ENCODE data around the gene CTDSPL. TPM values are rescaled to one million over a fixed set of nuclear protein-coding genes. Genes with fewer than 3 reads are reported as not detected.

The CTDSPL gene
- total and polyA plus RNA-seq, 2 of the 8 experiments (the other 6 are each of a cell fraction or from before 2014, with no cell fraction given) = 20.3 to 42.2 TPM

DNA sequence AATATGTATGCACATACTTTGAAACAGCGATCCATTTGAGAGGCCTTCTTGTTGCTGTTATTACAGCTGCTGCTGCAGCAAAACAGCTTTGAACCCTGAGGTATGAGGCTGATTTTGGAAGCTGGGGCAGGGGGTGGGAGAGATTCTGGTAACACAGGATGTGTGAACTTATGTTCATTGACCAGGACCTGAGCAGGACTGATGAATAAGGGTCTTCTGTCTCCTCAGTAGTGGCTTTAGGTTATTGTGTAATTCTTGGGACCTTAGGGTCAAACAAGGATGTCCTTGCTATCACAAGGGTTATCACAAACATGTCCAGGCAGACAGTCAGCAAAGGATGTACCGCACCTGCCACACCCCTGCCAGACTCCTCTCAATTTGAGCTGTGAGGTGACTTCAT, 41.6 kb downstream of the CTDSPL start:
- FAIRE-seq (no peak), DNase-seq (ENCODE audit: low read depth in 1 of 2, low spot score in 2 of 2) (no peak)
- H3K56ac ChIP-seq (replicated peaks; ENCODE audit: insufficient read length, low read depth, low read length) = no peak overlapping the region
- no peak for TF ChIP-seq RXRA (IDR thresholded peaks at IDR 0.05; ENCODE audit: insufficient read depth, low read depth, low read length)
- H3K9me3 ChIP-seq (ENCODE audit: insufficient read depth in 2 of 2, low read depth in 1 of 2, low read length in 1 of 2) = no peaks in the 10 kb centered on the region
- H3K4ac ChIP-seq (replicated peaks; ENCODE audit: insufficient read length, low read depth, low read length) = no peak overlapping the region
- no peak overlapping the region for H3K9ac ChIP-seq (replicated peaks in 1 of 4; ENCODE audit: extremely low read depth in 1 of 4, low read depth in 3 of 4, low read length in 3 of 4)
- no peak overlapping the region for H2BK5ac ChIP-seq (ENCODE audit: low read depth, low read length)
- no peak overlapping the region for H2BK120ac ChIP-seq (replicated peaks; ENCODE audit: low read depth, low read length)
- H2AFZ ChIP-seq (ENCODE audit: low read length) = no peak overlapping the region
- WGBS, 2 experiments (ENCODE audit: extremely low coverage in 1 of 2, insufficient coverage in 1 of 2, insufficient read length in 1 of 2, insufficient replicate concordance in 2 of 2, low coverage in 1 of 2, low lambda C conversion rate in 2 of 2, missing lambda C conversion rate in 1 of 2) = 98% methylated on average over 2 of the region's 2 CpGs; no CpG with 5 or more reads in 1 of the 2 experiments
- H2BK12ac ChIP-seq (ENCODE audit: low read depth, low read length) = no peak overlapping the region
- no peak overlapping the region for H2AK5ac ChIP-seq (ENCODE audit: low read depth, low read length)
- POLR2A ChIA-PET (ENCODE audit: partially characterized antibody) = interaction anchor here (1.2 kb wide), 1 partner anchor 12 kb away, joined by 3 read pairs; no protein-coding TSS in a partner anchor
- H4K91ac ChIP-seq (replicated peaks; ENCODE audit: insufficient read length, low read length) = no peak overlapping the region
- H3K23ac ChIP-seq (ENCODE audit: insufficient read length) = no peak overlapping the region
- no peaks in the 10 kb centered on the region for H3K79me2 ChIP-seq (ENCODE audit: control insufficient read depth in 1 of 2, insufficient read depth in 2 of 2, low read length in 2 of 2)
- H3K14ac ChIP-seq (ENCODE audit: insufficient read length) = no peak overlapping the region
- no peaks in the 10 kb centered on the region for H3K23me2 ChIP-seq (ENCODE audit: low read depth, low read length)
- H2BK20ac ChIP-seq (ENCODE audit: low read length) = no peak overlapping the region
- no peak overlapping the region for H2BK15ac ChIP-seq (ENCODE audit: low read length)
- no peak overlapping the region for H3K4me2 ChIP-seq (ENCODE audit: insufficient read depth in 1 of 2, low read depth in 2 of 2, low read length in 2 of 2)
- H3K79me1 ChIP-seq (ENCODE audit: low read depth, low read length) = peaks cover 4% of the 10 kb centered on the region; the same call in 1 of the 2 replicates
- CTCF ChIA-PET (ENCODE audit: partially characterized antibody) = interaction anchor here (1.2 to 1.7 kb wide), 7 partner anchors 9 to 71 kb away, joined by 3 to 5 read pairs (median 4); no protein-coding TSS in a partner anchor
- no peak overlapping the region for H3K27ac ChIP-seq (ENCODE audit: low read depth, low read length)
- no peak overlapping the region for H3K4me3 ChIP-seq (ENCODE audit: extremely low read depth in 1 of 4, insufficient read depth in 2 of 4, low read depth in 3 of 4, low read length in 4 of 4)
- peaks cover 0 to 3% of the 10 kb centered on the region in 2 experiments for H4K20me1 ChIP-seq (replicated peaks in 1 of 2; ENCODE audit: control insufficient read depth in 1 of 2, insufficient read depth in 2 of 2, low read length in 2 of 2)
- no peaks in the 10 kb centered on the region for H3K27me3 ChIP-seq (replicated peaks in 1 of 4; ENCODE audit: control insufficient read depth in 3 of 4, extremely low read depth in 1 of 4, insufficient read depth in 3 of 4, low read length in 3 of 4)
- no peaks in the 10 kb centered on the region for H3K36me3 ChIP-seq (ENCODE audit: control insufficient read depth in 2 of 4, insufficient read depth in 4 of 4, low read length in 3 of 4)
- peaks cover 5 to 21% (median 17%) of the 10 kb centered on the region in 4 experiments for H3K4me1 ChIP-seq (replicated peaks in 1 of 4; ENCODE audit: control insufficient read depth in 3 of 4, insufficient read depth in 4 of 4, low read length in 3 of 4)
- no peak overlapping the region for H4K5ac ChIP-seq (ENCODE audit: insufficient read length, low read depth, low read length)
- H3K18ac ChIP-seq (ENCODE audit: extremely low read depth, low read length) = no peak overlapping the region
- no peak overlapping the region for H4K8ac ChIP-seq (ENCODE audit: extremely low read depth, insufficient read depth, low read length)
